ENCODE measurements around the gene HOXA2. TPM values are rescaled to one million over a fixed set of nuclear protein-coding genes. Genes with fewer than 3 reads are reported as not detected.

HOXA2 gene
- total RNA-seq, 2 donors from 2014 or later: 1.4 TPM; not detected in 1

GRCh38 chr7:27116031-27116961 is 13.8 kb upstream of the HOXA2 start:
- no peaks in the 10 kb centered on the region for H3K36me3 ChIP-seq
- H3K4me1 ChIP-seq (replicated peaks): no peaks in the 10 kb centered on the region
- no peaks in the 10 kb centered on the region for H3K9me3 ChIP-seq
- intact Hi-C loops (cut with DNase I): no loop called here
- DNase-seq (ENCODE audit: low spot score): no peak
- no peak for TF ChIP-seq POLR2A (IDR thresholded peaks at IDR 0.05)
- TF ChIP-seq CTCF (IDR thresholded peaks at IDR 0.05): no peak
- TF ChIP-seq POLR2AphosphoS5 (IDR thresholded peaks at IDR 0.05): no peak
- WGBS: 52% methylated on average over 20 of the region's 20 CpGs
- peak overlapping the region; percentile 64 to 71 for H3K27ac ChIP-seq
- peak overlapping the region; percentile 6 to 30 for H3K4me3 ChIP-seq
- no peaks in the 10 kb centered on the region for H3K27me3 ChIP-seq (replicated peaks; ENCODE audit: insufficient read depth)

GRCh38 chr7:27115221-27116026 is 12.9 kb upstream of the HOXA2 start:
- peak; percentile 65 for DNase-seq (ENCODE audit: low spot score)
- no peaks in the 10 kb centered on the region for H3K36me3 ChIP-seq
- TF ChIP-seq POLR2A (IDR thresholded peaks at IDR 0.05): peak; percentile 43
- peak; percentile 64 for TF ChIP-seq POLR2AphosphoS5 (IDR thresholded peaks at IDR 0.05)
- no peak for TF ChIP-seq CTCF (IDR thresholded peaks at IDR 0.05)
- no peaks in the 10 kb centered on the region for H3K9me3 ChIP-seq
- peak overlapping the region; percentile 64 to 71 for H3K27ac ChIP-seq
- peak overlapping the region; percentile 6 to 30 for H3K4me3 ChIP-seq
- 43% methylated on average over 35 of the region's 45 CpGs for WGBS
- intact Hi-C loops (cut with DNase I): no loop called here
- peaks cover 1% of the 10 kb centered on the region for H3K4me1 ChIP-seq (replicated peaks)
- H3K27me3 ChIP-seq (replicated peaks; ENCODE audit: insufficient read depth): no peaks in the 10 kb centered on the region

- intact Hi-C loops (cut with DNase I): no loop called here
- TF ChIP-seq CTCF (IDR thresholded peaks at IDR 0.05) (no peak), POLR2AphosphoS5 (IDR thresholded peaks at IDR 0.05) (no peak), POLR2A (IDR thresholded peaks at IDR 0.05) (no peak)
- H3K27me3 ChIP-seq (replicated peaks; ENCODE audit: insufficient read depth): no peaks in the 10 kb centered on the region
- peaks cover 3% of the 10 kb centered on the region for H3K4me1 ChIP-seq (replicated peaks)
- WGBS: 31% methylated on average over 6 of the region's 6 CpGs
- no peaks in the 10 kb centered on the region for H3K9me3 ChIP-seq
- H3K4me3 ChIP-seq: peak overlapping the region in 1 of 2 donors; percentile 30
- no peak for DNase-seq (ENCODE audit: low spot score)
- no peaks in the 10 kb centered on the region for H3K36me3 ChIP-seq
- peak overlapping the region; percentile 64 to 71 for H3K27ac ChIP-seq
Measured at GRCh38 chr7:27114881-27115220, 12.4 kb upstream of the HOXA2 start.

- no peaks in the 10 kb centered on the region for H3K27me3 ChIP-seq (replicated peaks; ENCODE audit: insufficient read depth)
- TF ChIP-seq CTCF (IDR thresholded peaks at IDR 0.05) (no peak), POLR2AphosphoS5 (IDR thresholded peaks at IDR 0.05) (no peak), POLR2A (IDR thresholded peaks at IDR 0.05) (no peak)
- peak overlapping the region; percentile 80 to 87 for H3K27ac ChIP-seq
- peaks cover 3% of the 10 kb centered on the region for H3K4me1 ChIP-seq (replicated peaks)
- peak overlapping the region; percentile 50 for H3K4me3 ChIP-seq
- WGBS: 19% methylated on average over 18 of the region's 26 CpGs
- intact Hi-C loops (cut with DNase I): loop anchor here (2.0 kb wide), 1 partner anchor 17 kb away; no protein-coding TSS in a partner anchor
- DNase-seq (ENCODE audit: low spot score): peak; percentile 56
- H3K36me3 ChIP-seq: no peaks in the 10 kb centered on the region
- no peaks in the 10 kb centered on the region for H3K9me3 ChIP-seq
Measured at GRCh38 chr7:27113991-27114769, 11.7 kb upstream of the HOXA2 start.

Data from prostate gland (tissue), 2 donors.